Measurements from ENCODE around the gene LRMDA. TPM values are rescaled to one million over a fixed set of nuclear protein-coding genes. Genes with fewer than 3 reads are reported as not detected.

The LRMDA gene
- total RNA-seq, 1 donor from 2014 or later, result 19.4 TPM

- Mint-ChIP-seq H3K9me3 (ENCODE audit: unreplicated experiment) (no peaks in the 10 kb centered on the region), H3K27me3 (ENCODE audit: unreplicated experiment) (peaks cover 2% of the 10 kb centered on the region), H3K27ac (ENCODE audit: unreplicated experiment) (no peak overlapping the region), H3K4me1 (ENCODE audit: unreplicated experiment) (peaks cover 63% of the 10 kb centered on the region), H3K36me3 (ENCODE audit: low read depth, unreplicated experiment) (no peaks in the 10 kb centered on the region), H3K4me3 (ENCODE audit: unreplicated experiment) (no peak overlapping the region)
- TF ChIP-seq CTCF (IDR thresholded peaks at IDR 0.05; ENCODE audit: unreplicated experiment), result no peak
- DNase-seq (ENCODE audit: low spot score), result no peak
These were observed 493.0 kb downstream of the LRMDA start for GRCh38 chr10:75924309-75924902.

GRCh38 chr10:75925999-75926398, 494.6 kb downstream of the LRMDA start:
- H3K27ac Mint-ChIP-seq (ENCODE audit: unreplicated experiment), result no peak overlapping the region
- TF ChIP-seq CTCF (IDR thresholded peaks at IDR 0.05; ENCODE audit: unreplicated experiment), result no peak
- H3K27me3 Mint-ChIP-seq (ENCODE audit: unreplicated experiment), result peaks cover 2% of the 10 kb centered on the region
- H3K9me3 Mint-ChIP-seq (ENCODE audit: unreplicated experiment), result no peaks in the 10 kb centered on the region
- no peak for DNase-seq (ENCODE audit: low spot score)
- no peak overlapping the region for H3K4me3 Mint-ChIP-seq (ENCODE audit: unreplicated experiment)
- peaks cover 57% of the 10 kb centered on the region for H3K4me1 Mint-ChIP-seq (ENCODE audit: unreplicated experiment)
- no peaks in the 10 kb centered on the region for H3K36me3 Mint-ChIP-seq (ENCODE audit: low read depth, unreplicated experiment)

- H3K27me3 Mint-ChIP-seq (ENCODE audit: unreplicated experiment), result peaks cover 2% of the 10 kb centered on the region
- no peak for TF ChIP-seq CTCF (IDR thresholded peaks at IDR 0.05; ENCODE audit: unreplicated experiment)
- no peaks in the 10 kb centered on the region for H3K36me3 Mint-ChIP-seq (ENCODE audit: low read depth, unreplicated experiment)
- no peak for DNase-seq (ENCODE audit: low spot score)
- peaks cover 51% of the 10 kb centered on the region for H3K4me1 Mint-ChIP-seq (ENCODE audit: unreplicated experiment)
- no peaks in the 10 kb centered on the region for H3K9me3 Mint-ChIP-seq (ENCODE audit: unreplicated experiment)
- H3K4me3 Mint-ChIP-seq (ENCODE audit: unreplicated experiment), result no peak overlapping the region
- H3K27ac Mint-ChIP-seq (ENCODE audit: unreplicated experiment), result no peak overlapping the region
These were observed 495.3 kb downstream of the LRMDA start for GRCh38 chr10:75926763-75927162.

- Mint-ChIP-seq H3K4me3 (ENCODE audit: unreplicated experiment) (no peak overlapping the region), H3K36me3 (ENCODE audit: low read depth, unreplicated experiment) (no peaks in the 10 kb centered on the region), H3K4me1 (ENCODE audit: unreplicated experiment) (peaks cover 37% of the 10 kb centered on the region), H3K9me3 (ENCODE audit: unreplicated experiment) (no peaks in the 10 kb centered on the region), H3K27ac (ENCODE audit: unreplicated experiment) (no peak overlapping the region), H3K27me3 (ENCODE audit: unreplicated experiment) (peaks cover 2% of the 10 kb centered on the region)
- TF ChIP-seq CTCF (IDR thresholded peaks at IDR 0.05; ENCODE audit: unreplicated experiment), result no peak
- no peak for DNase-seq (ENCODE audit: low spot score)
These were observed 496.8 kb downstream of the LRMDA start for GRCh38 chr10:75928231-75928630.

GRCh38 chr10:75929630-75930161, 498.3 kb downstream of the LRMDA start:
- no peak for TF ChIP-seq CTCF (IDR thresholded peaks at IDR 0.05; ENCODE audit: unreplicated experiment)
- Mint-ChIP-seq H3K9me3 (ENCODE audit: unreplicated experiment) (no peaks in the 10 kb centered on the region), H3K27me3 (ENCODE audit: unreplicated experiment) (peaks cover 2% of the 10 kb centered on the region), H3K4me3 (ENCODE audit: unreplicated experiment) (no peak overlapping the region), H3K36me3 (ENCODE audit: low read depth, unreplicated experiment) (no peaks in the 10 kb centered on the region), H3K4me1 (ENCODE audit: unreplicated experiment) (peaks cover 28% of the 10 kb centered on the region), H3K27ac (ENCODE audit: unreplicated experiment) (no peak overlapping the region)
- DNase-seq (ENCODE audit: low spot score), result no peak
